MM.1S (cell line): Measurements from ENCODE around the gene IQCN.

Experiments used
- DNase-seq: peaks from one replicate; pipeline ENCODE4 v3.0.0-alpha.2; 2015
- H2AFZ ChIP-seq: fragments of 300-600 bp; sonication (generic); 2 replicates; pipeline ENCODE4 v1.6.0; 2016; ENCODE audit warnings: antibody characterized with exemption, low read length
- H3F3A ChIP-seq: fragments of 300-600 bp; sonication (generic); 2 replicates; pipeline ENCODE4 v1.6.1; 2016; ENCODE audit warnings: mild to moderate bottlenecking, antibody characterized with exemption, low read length, moderate library complexity, mixed read lengths; ENCODE audit not compliant: insufficient read depth
- H3K27ac ChIP-seq: fragments of 300-600 bp; sonication (generic); 2 replicates; pipeline ENCODE4 v1.5.1; 2016; ENCODE audit warnings: mild to moderate bottlenecking, low read length
- H3K27me3 ChIP-seq: fragments of 300-600 bp; sonication (generic); replicated peaks from 2 replicates; pipeline ENCODE4 v1.6.0; 2016; ENCODE audit warnings: low read length; ENCODE audit not compliant: insufficient read depth
- H3K36me3 ChIP-seq: fragments of 300-600 bp; sonication (generic); replicated peaks from 2 replicates; pipeline ENCODE4 v1.6.1; 2016; ENCODE audit warnings: mild to moderate bottlenecking, low read length, mixed read lengths; ENCODE audit not compliant: insufficient read depth
- H3K4me1 ChIP-seq: fragments of 300-600 bp; sonication (generic); 2 replicates; pipeline ENCODE4 v1.6.1; 2016; ENCODE audit warnings: low read length, mixed read lengths
- H3K4me2 ChIP-seq: fragments of 300-600 bp; sonication (generic); 2 replicates; pipeline ENCODE4 v1.6.0; 2016; ENCODE audit warnings: low read depth, low read length
- H3K4me3 ChIP-seq: fragments of 300-600 bp; sonication (generic); 2 replicates; pipeline ENCODE4 v1.5.1; 2016; ENCODE audit warnings: low read length, mixed read lengths
- H3K79me2 ChIP-seq: fragments of 300-600 bp; sonication (generic); 2 replicates; pipeline ENCODE4 v1.6.1; 2016; ENCODE audit warnings: mixed run types, low read length, mixed read lengths
- H3K9ac ChIP-seq: fragments of 300-600 bp; sonication (generic); 2 replicates; pipeline ENCODE4 v1.6.1; 2016; ENCODE audit warnings: low read length, mixed read lengths
- H3K9me2 ChIP-seq: fragments of 300-600 bp; sonication (generic); replicated peaks from 2 replicates; pipeline ENCODE4 v1.6.1; 2016; ENCODE audit warnings: mild to moderate bottlenecking, low read length, mixed read lengths; ENCODE audit not compliant: insufficient read depth
- H3K9me3 ChIP-seq: fragments of 300-600 bp; sonication (generic); replicated peaks from 2 replicates; pipeline ENCODE4 v1.6.1; 2016; ENCODE audit warnings: mild to moderate bottlenecking, low read length, mixed read lengths; ENCODE audit not compliant: insufficient read depth
- H4K20me1 ChIP-seq: fragments of 300-600 bp; sonication (generic); 2 replicates; pipeline ENCODE4 v1.6.1; 2016; ENCODE audit warnings: mild to moderate bottlenecking, low read length, moderate library complexity, mixed read lengths; ENCODE audit not compliant: insufficient read depth
- CTCF ChIP-seq: fragments of 300-600 bp; sonication (generic); IDR thresholded peaks from 2 replicates; pipeline ENCODE4 v1.5.1; 2016; ENCODE audit warnings: antibody characterized with exemption, low read length, mixed read lengths
- EZH2 ChIP-seq: fragments of 300-600 bp; sonication (generic); optimal IDR thresholded peaks from 2 replicates; pipeline ENCODE3; 2017; ENCODE audit warnings: low read depth, mild to moderate bottlenecking, antibody characterized with exemption, low read length, mixed read lengths
- EZH2phosphoT487 ChIP-seq: fragments of 300-600 bp; sonication (generic); IDR thresholded peaks from 2 replicates; pipeline ENCODE4 v1.6.1; 2018; ENCODE audit warnings: antibody characterized with exemption, low read length

IQCN gene

GRCh38 chr19:18282021-18282787 lies 8.0 kb upstream of the IQCN start:
- no peaks in the 10 kb centered on the region for H3K9me3 ChIP-seq
- H4K20me1 ChIP-seq: no peaks in the 10 kb centered on the region
- H3F3A ChIP-seq: peaks cover 20% of the 10 kb centered on the region
- no peaks in the 10 kb centered on the region for H3K9me2 ChIP-seq
- H3K36me3 ChIP-seq: no peaks in the 10 kb centered on the region
- peaks cover 12% of the 10 kb centered on the region for H3K4me1 ChIP-seq
- peak overlapping the region; percentile 98 for H3K27ac ChIP-seq
- peak overlapping the region; percentile 91 for H3K4me3 ChIP-seq
- DNase-seq: no peak
- peak overlapping the region; percentile 100 for H3K9ac ChIP-seq
- H3K27me3 ChIP-seq: peaks cover 4% of the 10 kb centered on the region; the same call in 1 of the 2 replicates
- H3K4me2 ChIP-seq: peak overlapping the region; percentile 99
- TF ChIP-seq EZH2phosphoT487 (no peak), EZH2 (no peak), CTCF (peak; percentile 9; the same call in 1 of the 2 replicates)
- H3K79me2 ChIP-seq: peaks cover 24% of the 10 kb centered on the region
- peak overlapping the region; percentile 47; the same call in 1 of the 2 replicates for H2AFZ ChIP-seq

GRCh38 chr19:18281082-18282020 lies 7.1 kb upstream of the IQCN start, which contains the start of gene JUND:
Gene JUND (minus strand): TSS chr19:18281622. CDS start chr19:18281484, 138 bp downstream.
- Histone ChIP-seq H2AFZ (peak within 1 kb of the TSS; percentile 47; the same call in 1 of the 2 replicates), H3K9me3 (no peaks in the 10 kb centered on the region), H3K36me3 (no peaks in the 10 kb centered on the region), H3K9ac (peak within 1 kb of the TSS; percentile 100), H3K4me2 (peak within 1 kb of the TSS; percentile 99), H3K4me3 (peak within 1 kb of the TSS; percentile 94), H3K79me2 (peaks cover 24% of the 10 kb centered on the region), H3K27me3 (no peaks in the 10 kb centered on the region), H3F3A (peaks cover 20% of the 10 kb centered on the region), H3K27ac (peak within 1 kb of the TSS; percentile 98), H4K20me1 (no peaks in the 10 kb centered on the region), H3K9me2 (no peaks in the 10 kb centered on the region), H3K4me1 (peaks cover 12% of the 10 kb centered on the region)
- TF ChIP-seq EZH2phosphoT487: no peak
- TF ChIP-seq CTCF: no peak
- no peak for TF ChIP-seq EZH2
- peak; percentile 97 for DNase-seq

GRCh38 chr19:18280247-18281081 lies 6.2 kb upstream of the IQCN start:
- H3K36me3 ChIP-seq: no peaks in the 10 kb centered on the region
- peaks cover 24% of the 10 kb centered on the region for H3K79me2 ChIP-seq
- peak; percentile 91 for DNase-seq
- H3K9me2 ChIP-seq: no peaks in the 10 kb centered on the region
- H3K27ac ChIP-seq: peak overlapping the region; percentile 97
- no peaks in the 10 kb centered on the region for H3K9me3 ChIP-seq
- no peaks in the 10 kb centered on the region for H4K20me1 ChIP-seq
- no peaks in the 10 kb centered on the region for H3K27me3 ChIP-seq
- peaks cover 20% of the 10 kb centered on the region for H3F3A ChIP-seq
- peak overlapping the region; percentile 74 for H3K4me2 ChIP-seq
- peaks cover 12% of the 10 kb centered on the region for H3K4me1 ChIP-seq
- H2AFZ ChIP-seq: no peak overlapping the region
- H3K9ac ChIP-seq: peak overlapping the region; percentile 100
- TF ChIP-seq EZH2phosphoT487: no peak
- TF ChIP-seq CTCF: no peak
- TF ChIP-seq EZH2: no peak
- H3K4me3 ChIP-seq: peak overlapping the region; percentile 94
